ENCODE measurements around the gene CAPRIN1. TPM values are rescaled to one million over a fixed set of nuclear protein-coding genes. Genes with fewer than 3 reads are reported as not detected.
"Not testable (repeated sequence)": the region's sequence is repeated elsewhere in the genome, so short reads cannot be mapped to it uniquely, and the experiment has no call there.

The CAPRIN1 gene
- total RNA-seq, 1 experiment from 2014 or later: 287 TPM

DNA sequence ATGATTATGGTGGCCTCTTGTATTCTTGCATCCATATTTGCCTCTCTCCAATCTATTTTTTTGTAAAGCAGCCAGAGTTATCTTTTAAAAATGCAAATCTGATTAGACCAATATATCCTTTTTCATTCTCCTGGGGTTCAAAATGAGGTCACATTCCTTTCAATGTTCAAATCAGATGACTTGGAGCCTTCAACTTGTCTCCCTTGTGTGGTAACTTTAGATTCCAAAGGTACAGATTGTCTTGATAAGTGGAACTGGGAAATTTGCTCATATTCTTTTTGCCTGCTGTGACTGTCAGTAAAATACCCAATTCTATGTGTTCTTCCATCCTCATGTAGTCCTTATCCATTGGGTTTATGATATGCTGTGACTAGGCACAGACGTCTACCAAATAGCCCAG lies 15.1 kb upstream of the CAPRIN1 start:
- Histone ChIP-seq H3K27me3 (no peaks in the 10 kb centered on the region), H3K4me3 (no peak overlapping the region), H3K4me1 (no peaks in the 10 kb centered on the region), H3K36me3 (no peaks in the 10 kb centered on the region), H3K9me3 (replicated peaks) (no peaks in the 10 kb centered on the region), H3K27ac (no peak overlapping the region)
- no peak for DNase-seq

DNA sequence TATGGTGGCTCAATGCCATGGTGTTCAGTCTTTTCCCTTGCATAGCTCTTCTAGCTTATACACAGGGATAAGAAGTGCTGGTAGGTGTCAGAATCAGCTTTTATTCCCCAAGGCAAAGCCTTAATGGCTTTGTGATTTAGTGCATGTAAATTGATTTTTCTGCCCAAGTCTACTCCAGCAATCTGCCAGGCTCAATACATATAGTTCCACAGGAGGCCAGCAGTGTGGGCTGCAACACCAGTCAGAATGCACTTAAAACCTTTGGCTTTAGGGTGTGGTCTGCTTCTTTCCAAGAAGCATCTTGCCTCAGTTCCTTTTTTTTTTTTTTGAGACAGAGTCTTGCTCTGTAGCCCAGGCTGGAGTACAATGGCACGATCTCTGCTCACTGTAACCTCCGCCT lies 14.5 kb upstream of the CAPRIN1 start:
- no peak overlapping the region for H3K4me3 ChIP-seq
- no peaks in the 10 kb centered on the region for H3K27me3 ChIP-seq

DNA sequence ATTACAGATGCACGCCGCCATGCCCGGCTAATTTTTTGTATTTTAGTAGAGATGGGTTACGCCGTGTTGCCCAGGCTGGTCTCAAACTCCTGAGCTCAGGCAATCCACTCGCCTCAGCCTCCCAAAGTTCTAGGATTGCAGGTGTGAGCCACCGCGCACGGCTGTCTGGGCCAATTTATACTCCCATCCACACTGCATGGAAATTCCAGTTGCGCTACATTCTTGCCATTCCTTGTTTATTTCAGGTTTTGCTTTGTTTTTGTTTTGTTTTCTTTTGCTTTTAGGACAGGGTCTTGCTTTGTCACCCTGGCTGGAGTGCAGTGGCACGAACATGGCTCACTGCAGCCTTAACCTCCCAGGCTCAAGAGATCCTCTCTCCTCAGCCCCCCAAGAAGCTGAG lies 11.0 kb upstream of the CAPRIN1 start:
- peaks cover 2% of the 10 kb centered on the region; the same call in 1 of the 2 replicates for H3K4me1 ChIP-seq

More for the DNA sequence above, 14.5 kb upstream of the CAPRIN1 start:
- Histone ChIP-seq H3K27ac (no peak overlapping the region), H3K9me3 (replicated peaks) (no peaks in the 10 kb centered on the region), H3K4me1 (no peaks in the 10 kb centered on the region), H3K36me3 (no peaks in the 10 kb centered on the region)
- DNase-seq: no peak

DNA sequence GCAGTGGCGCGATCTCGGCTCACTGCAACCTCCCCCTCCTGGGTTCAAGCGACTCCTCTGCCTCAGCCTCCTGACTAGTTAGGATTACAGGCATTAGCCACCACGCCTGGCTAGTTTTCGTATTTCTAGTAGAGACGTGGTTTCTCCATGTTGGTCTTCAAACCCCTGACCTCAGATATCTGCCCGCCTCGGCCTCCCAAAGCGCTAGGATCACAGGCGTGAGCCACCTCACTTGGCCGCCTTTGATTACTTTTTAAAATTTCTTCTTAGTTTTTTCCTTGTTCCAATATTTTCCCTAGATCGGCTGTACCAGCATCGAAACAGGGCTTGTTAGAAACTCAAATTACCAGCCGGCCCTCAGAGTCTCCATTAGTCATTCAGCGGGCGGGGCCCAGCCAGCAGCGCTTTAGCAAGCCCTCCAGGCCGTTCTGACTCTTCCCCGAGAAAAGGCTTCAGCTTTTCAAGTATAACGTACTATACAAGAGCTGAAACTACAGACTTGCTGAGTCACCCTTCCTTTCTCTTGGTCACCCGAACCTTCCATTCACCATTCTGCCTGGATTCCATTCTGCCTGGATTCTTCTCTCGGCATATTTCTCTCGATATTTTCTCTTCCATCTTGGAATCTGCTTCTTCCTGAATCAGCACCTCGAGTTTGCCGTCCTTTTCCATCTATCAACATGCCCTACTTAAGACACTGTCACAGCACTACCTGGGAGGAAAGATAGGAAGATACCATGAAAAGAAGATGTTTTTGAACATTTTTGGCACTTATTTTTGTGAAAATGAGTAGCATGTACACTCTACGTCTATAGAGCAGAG lies 6.7 kb upstream of the CAPRIN1 start:
- H3K9me3 ChIP-seq (replicated peaks): no peaks in the 10 kb centered on the region
- peak overlapping the region; percentile 48 for H3K27ac ChIP-seq
- DNase-seq: peak; percentile 50 to 70
- H3K36me3 ChIP-seq: no peaks in the 10 kb centered on the region
- H3K4me1 ChIP-seq: peaks cover 2% of the 10 kb centered on the region; the same call in 1 of the 2 replicates
- H3K27me3 ChIP-seq: no peaks in the 10 kb centered on the region
- peak overlapping the region; percentile 53 for H3K4me3 ChIP-seq

More for the DNA sequence above, 11.0 kb upstream of the CAPRIN1 start:
- no peaks in the 10 kb centered on the region for H3K27me3 ChIP-seq
- H3K36me3 ChIP-seq: no peaks in the 10 kb centered on the region
- H3K27ac ChIP-seq: no peak overlapping the region
- DNase-seq: no peak
- H3K4me3 ChIP-seq: no peak overlapping the region
- no peaks in the 10 kb centered on the region for H3K9me3 ChIP-seq (replicated peaks)

DNA sequence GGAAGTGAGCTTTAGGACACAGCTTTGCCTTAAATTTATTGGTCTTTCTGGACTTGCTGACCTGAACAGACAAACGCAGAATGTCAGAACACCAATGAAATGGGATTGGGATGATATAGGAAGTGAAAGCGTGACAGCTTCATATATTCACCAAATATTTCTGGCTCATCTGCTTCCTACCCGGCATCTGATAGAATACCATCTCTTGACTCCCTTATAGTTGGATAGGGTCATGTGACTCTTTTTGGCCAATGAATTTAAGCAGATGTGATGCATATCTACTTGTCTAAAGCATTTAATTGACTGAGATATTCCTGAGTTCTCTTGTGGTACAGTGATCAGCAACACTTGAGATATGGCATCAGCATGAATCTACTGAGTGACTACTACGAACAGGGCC lies 2.5 kb upstream of the CAPRIN1 start:
- no peak overlapping the region for H3K4me3 ChIP-seq
- no peak overlapping the region for H3K27ac ChIP-seq
- peaks cover 13% of the 10 kb centered on the region for H3K36me3 ChIP-seq
- H3K9me3 ChIP-seq (replicated peaks): no peaks in the 10 kb centered on the region
- no peaks in the 10 kb centered on the region for H3K27me3 ChIP-seq
- no peak for DNase-seq
- peaks cover 9% of the 10 kb centered on the region for H3K4me1 ChIP-seq

DNA sequence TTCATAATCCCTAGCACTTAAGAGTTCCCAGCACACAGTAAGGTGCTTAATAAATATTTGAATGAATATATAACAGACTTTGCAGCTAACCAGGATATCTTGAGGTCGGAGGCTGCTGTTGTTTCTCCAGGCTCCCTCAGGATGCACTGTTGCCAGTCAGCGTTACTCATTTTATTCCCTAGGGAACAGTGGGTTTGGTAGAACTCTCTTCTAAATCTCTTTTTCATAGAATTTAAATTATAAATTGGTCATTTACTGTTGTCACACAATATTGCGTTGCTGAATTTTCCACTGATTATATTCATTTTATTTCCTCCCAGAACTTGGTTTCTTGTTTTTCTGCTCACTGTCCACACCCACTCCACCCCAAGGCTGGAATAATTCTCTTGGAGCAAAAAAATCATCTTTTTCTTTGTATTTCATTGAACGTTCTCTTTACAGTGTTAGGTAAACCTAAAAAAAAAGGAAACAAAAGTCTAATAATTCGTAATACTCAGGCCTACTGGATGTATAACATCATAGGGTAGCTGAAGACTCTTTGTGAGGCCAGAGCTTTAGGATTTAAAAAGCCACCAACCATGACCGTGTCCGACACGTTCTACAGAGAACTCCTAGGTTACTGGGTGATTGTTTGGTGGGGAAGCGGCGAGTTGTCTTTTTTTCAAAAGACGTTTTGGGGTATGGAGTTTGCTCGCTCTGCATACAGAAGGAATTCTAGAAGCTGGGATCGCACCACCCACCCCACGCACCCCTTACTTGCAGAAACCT lies 766 bp upstream of the CAPRIN1 start:
- peaks cover 30% of the 10 kb centered on the region for H3K36me3 ChIP-seq
- no peaks in the 10 kb centered on the region for H3K9me3 ChIP-seq (replicated peaks)
- H3K27ac ChIP-seq: peak overlapping the region; percentile 94
- peak; percentile 9 to 44 for DNase-seq
- H3K4me3 ChIP-seq: peak overlapping the region; percentile 93
- peaks cover 13% of the 10 kb centered on the region for H3K4me1 ChIP-seq
- H3K27me3 ChIP-seq: no peaks in the 10 kb centered on the region

DNA sequence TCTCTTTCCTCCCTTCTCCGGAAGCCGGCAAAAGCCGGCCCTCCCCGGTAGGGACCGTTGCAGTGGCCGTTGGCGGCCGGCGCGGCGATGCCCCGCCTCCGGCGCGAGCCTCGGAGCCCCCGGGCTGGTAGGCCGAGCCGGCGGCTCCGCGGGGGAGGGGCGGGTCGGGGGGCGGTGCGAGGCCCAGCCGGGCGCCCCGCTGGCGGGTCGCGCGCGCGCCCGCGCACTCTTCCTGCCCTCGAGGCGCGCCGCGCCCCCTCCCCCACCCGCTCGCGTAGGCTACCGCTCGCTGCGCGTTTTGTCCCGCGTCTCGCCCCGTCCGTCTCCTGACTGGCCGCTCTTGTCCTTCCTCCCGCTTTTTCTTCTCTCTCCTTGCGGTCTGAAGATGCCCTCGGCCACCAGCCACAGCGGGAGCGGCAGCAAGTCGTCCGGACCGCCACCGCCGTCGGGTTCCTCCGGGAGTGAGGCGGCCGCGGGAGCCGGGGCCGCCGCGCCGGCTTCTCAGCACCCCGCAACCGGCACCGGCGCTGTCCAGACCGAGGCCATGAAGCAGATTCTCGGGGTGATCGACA lies 591 bp downstream of the CAPRIN1 start:
- DNase-seq: peak; percentile 86 to 87
- H3K27me3 ChIP-seq: no peaks in the 10 kb centered on the region
- H3K9me3 ChIP-seq (replicated peaks): no peaks in the 10 kb centered on the region
- peak overlapping the region; percentile 94 for H3K27ac ChIP-seq
- peak overlapping the region; percentile 93 for H3K4me3 ChIP-seq
- H3K36me3 ChIP-seq: peaks cover 44% of the 10 kb centered on the region
- H3K4me1 ChIP-seq: peaks cover 25% of the 10 kb centered on the region

DNA sequence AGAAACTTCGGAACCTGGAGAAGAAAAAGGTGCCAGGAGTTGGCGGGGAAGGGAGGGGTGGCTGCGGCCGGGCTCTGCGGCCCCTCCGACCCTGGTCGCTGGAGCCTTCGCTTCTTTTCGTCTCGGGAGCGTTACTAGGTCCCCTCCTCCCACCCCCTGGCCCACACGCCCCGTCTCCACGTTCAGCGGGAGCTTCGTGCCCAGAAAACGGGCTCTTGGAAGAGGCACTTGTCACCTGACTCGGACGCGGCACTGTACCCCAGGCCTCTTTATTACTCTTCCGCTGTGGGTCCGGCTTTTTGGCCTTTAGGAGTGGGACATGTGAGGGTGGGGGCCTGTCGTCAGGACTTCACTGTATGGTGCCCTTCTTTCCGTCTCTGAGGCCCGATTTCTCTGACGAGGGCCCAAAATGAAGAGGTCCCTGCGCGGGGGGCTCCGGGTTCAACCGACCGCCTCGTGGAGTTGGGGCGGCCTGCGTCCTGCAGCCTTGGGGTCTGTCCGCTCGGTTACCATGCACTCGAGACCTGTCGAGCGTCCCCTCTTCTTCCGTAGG lies 1.2 kb downstream of the CAPRIN1 start:
- H3K4me1 ChIP-seq: peaks cover 25% of the 10 kb centered on the region
- peaks cover 44% of the 10 kb centered on the region for H3K36me3 ChIP-seq

DNA sequence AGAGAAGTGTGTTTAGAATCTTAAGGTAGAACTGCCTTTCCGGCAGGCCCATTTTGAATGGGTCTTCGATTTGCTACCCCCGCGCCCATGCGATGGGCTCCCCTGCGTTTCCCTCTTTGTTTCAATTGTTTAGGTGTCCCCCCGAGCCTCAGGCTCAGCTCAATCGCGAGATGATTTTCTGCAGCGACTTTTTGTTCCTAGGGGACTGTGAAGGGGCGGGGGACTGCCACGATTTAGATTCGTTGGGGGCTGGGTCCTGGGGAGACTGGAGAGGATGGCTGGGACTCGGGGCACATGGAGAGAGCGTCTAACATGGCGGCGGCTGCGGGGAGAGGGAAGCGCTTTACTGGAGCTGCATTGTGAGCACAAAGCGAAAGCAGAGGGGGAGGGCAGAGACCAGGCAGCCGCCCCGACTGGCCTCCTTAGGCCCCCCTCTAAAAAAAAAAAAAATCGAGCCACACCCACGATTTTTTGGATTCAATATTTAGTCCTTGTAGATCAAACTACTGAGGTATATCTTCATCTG lies 1.7 kb downstream of the CAPRIN1 start:
- H3K36me3 ChIP-seq: peaks cover 46% of the 10 kb centered on the region
- DNase-seq: peak; percentile 83 to 85

More for the DNA sequence above, 1.2 kb downstream of the CAPRIN1 start:
- Histone ChIP-seq H3K27ac (peak overlapping the region; percentile 94), H3K4me3 (peak overlapping the region; percentile 93), H3K27me3 (no peaks in the 10 kb centered on the region), H3K9me3 (replicated peaks) (no peaks in the 10 kb centered on the region)
- peak; percentile 20 to 32 for DNase-seq

DNA sequence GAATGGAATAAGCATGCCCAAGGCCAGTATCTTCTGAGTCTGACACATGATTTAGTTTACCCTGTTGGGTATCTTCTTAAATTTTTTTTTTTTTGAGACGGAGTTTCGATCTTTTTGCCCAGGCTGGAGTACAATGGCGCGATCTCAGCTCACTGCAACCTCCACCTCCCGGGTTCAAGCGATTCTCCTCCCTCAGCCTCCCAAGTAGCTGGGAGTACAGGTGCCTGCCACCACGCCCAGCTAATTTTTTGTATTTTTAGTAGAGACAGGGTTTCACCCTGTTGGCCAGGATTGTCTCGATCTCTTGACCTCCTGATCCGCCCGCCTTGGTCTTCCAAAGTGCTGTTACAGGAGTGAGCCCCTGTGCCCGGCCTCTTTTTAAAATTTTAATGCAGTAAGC lies 2.8 kb downstream of the CAPRIN1 start:
- Histone ChIP-seq H3K36me3 (peaks cover 54% of the 10 kb centered on the region), H3K4me3 (peak overlapping the region; percentile 93), H3K4me1 (peaks cover 25% of the 10 kb centered on the region)
- not testable (repeated sequence) for H3K9me3 ChIP-seq (replicated peaks); H3K27ac ChIP-seq; DNase-seq; H3K27me3 ChIP-seq

More for the DNA sequence above, 1.7 kb downstream of the CAPRIN1 start:
- H3K9me3 ChIP-seq (replicated peaks): no peaks in the 10 kb centered on the region
- H3K27ac ChIP-seq: peak overlapping the region; percentile 94
- no peaks in the 10 kb centered on the region for H3K27me3 ChIP-seq
- peaks cover 25% of the 10 kb centered on the region for H3K4me1 ChIP-seq
- peak overlapping the region; percentile 93 for H3K4me3 ChIP-seq

DNA sequence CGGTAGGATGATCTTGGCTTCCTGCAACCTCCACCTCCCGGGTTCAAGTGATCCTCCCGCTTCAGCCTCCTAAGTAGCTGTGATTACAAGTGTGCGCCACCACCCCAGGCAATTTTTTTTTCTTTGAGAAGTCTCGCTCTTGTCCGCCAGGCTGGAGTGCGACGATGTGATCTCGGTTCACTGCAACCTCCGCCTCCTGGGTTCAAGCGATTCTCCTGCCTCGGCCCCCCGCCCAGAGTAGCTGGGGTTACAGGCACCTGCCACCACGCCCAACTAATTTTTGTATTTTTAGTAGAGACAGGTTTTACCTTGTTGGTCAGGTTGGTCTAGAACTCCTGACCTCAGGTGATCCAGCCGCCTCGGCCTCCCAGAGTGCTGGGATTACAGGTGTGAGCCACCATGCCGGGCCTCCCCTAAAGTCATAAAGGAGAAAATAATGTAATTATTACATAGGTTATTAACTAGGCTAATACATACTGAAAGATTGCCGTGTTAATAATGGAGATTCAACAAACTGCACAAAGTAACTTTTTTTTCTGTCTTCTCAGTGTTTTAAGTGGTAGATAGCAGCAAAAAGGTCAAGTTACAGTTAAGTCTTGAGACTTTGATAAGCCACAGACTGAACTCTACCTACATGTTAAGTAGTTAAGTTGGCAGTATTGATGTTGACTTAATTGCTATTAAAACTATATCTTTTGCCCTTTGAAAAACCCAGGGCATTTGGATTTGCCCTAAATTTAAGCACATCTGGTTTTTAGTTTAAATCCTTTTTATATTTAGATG lies 3.9 kb downstream of the CAPRIN1 start:
- H3K9me3 ChIP-seq (replicated peaks): no peaks in the 10 kb centered on the region; the same call in 1 of the 2 replicates
- H3K27ac ChIP-seq: no peak overlapping the region
- no peak overlapping the region for H3K4me3 ChIP-seq
- no peak for DNase-seq
- peaks cover 21% of the 10 kb centered on the region for H3K4me1 ChIP-seq
- peaks cover 59% of the 10 kb centered on the region for H3K36me3 ChIP-seq
- H3K27me3 ChIP-seq: no peaks in the 10 kb centered on the region

DNA sequence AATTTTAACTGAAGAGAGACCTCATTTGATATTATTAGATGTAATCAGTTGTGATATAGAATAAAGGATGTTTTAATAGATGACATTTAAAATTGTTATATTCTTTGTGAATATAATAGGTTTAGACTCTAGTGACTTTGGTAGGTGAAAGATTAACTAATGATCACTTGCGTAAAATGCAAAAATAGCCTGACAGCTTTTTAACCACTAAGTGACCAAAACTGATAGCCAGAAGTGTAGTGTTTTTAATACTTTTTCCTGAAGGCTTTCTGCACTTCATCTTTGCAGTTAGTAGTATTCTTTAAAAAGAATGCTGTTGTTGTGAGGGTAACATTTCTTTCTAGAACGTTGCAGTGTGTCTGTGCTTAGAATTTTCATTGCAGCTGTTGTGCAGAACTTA lies 5.1 kb downstream of the CAPRIN1 start:
- Histone ChIP-seq H3K27ac (no peak overlapping the region), H3K4me1 (peaks cover 18% of the 10 kb centered on the region), H3K9me3 (replicated peaks) (no peaks in the 10 kb centered on the region; the same call in 1 of the 2 replicates), H3K4me3 (no peak overlapping the region), H3K27me3 (no peaks in the 10 kb centered on the region), H3K36me3 (peaks cover 70% of the 10 kb centered on the region)
- no peak for DNase-seq

DNA sequence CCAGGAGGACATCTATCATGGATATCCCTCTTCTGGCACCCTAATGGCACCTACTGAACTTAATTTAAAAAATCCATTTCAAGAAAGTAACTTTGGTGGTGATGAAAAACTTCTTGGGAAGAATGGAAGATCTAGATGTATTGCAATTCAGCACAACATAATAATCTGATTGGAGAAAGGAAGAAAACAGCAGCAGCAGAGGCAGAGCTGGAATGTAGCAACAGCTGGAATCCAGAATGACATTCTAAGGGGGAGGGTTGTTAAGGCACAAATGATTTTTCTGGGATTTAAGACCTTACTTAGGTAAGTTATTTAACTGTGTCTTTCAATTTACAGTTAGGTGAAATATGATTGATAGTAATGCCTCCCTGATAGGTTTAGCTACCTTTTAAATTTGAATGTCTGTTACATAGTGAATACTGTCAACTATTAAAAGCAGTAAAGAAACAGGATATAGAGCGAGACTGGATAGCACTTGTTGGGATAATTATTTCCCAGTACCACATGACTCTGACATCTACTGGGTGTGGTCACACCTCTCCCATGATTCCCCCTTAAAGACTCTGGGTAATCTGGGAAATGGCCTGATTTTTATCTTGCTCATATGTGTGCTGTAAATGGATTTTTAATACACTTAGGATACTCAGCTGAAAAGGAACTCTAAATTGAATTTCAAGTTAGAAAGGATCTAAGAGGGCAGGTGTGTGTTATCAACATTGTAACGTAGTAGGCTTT lies 11.7 kb downstream of the CAPRIN1 start:
- H3K27ac ChIP-seq: no peak overlapping the region
- no peak for DNase-seq
- H3K27me3 ChIP-seq: no peaks in the 10 kb centered on the region
- H3K4me3 ChIP-seq: no peak overlapping the region
- H3K9me3 ChIP-seq (replicated peaks): no peaks in the 10 kb centered on the region; the same call in 1 of the 2 replicates
- H3K36me3 ChIP-seq: peaks cover 68% of the 10 kb centered on the region
- H3K4me1 ChIP-seq: no peaks in the 10 kb centered on the region

Measured in SJCRH30 (cell line).